Nephron (organoid): ENCODE data around the gene SNAPC3.
A peak's percentile ranks its signal among the peaks of the same experiment; 100 is the strongest.

Source experiments
- H3K27ac Mint-ChIP-seq, 3 experiments: 2 replicates each; pipeline ENCODE4 v1.8.0; 2020; ENCODE audit warnings: mixed read lengths in 3 of 3, mild to moderate bottlenecking in 2 of 3, moderate library complexity in 1 of 3
- H3K27me3 Mint-ChIP-seq: 2 replicates; pipeline ENCODE4 v1.8.0; 2021; ENCODE audit warnings: low read depth, mild to moderate bottlenecking, moderate library complexity, mixed read lengths
- H3K36me3 Mint-ChIP-seq: 2 replicates; pipeline ENCODE4 v1.8.0; 2020; ENCODE audit warnings: low read depth, mixed read lengths
- H3K4me1 Mint-ChIP-seq: 2 replicates; pipeline ENCODE4 v1.8.0; 2020; ENCODE audit warnings: mixed read lengths
- H3K4me3 Mint-ChIP-seq, 3 experiments: 2 replicates each; pipeline ENCODE4 v1.8.0; 2020; ENCODE audit warnings: mild to moderate bottlenecking in 3 of 3, mixed read lengths in 3 of 3, moderate library complexity in 2 of 3
- H3K9me3 Mint-ChIP-seq: 2 replicates; pipeline ENCODE4 v1.8.0; 2020; ENCODE audit warnings: mixed read lengths
- CTCF ChIP-seq, 3 experiments: fragments of 200-600 bp; sonication (generic); IDR thresholded peaks; one replicate each; pipeline ENCODE4 v1.5.0; 2021; ENCODE audit warnings: antibody characterized with exemption in 3 of 3; ENCODE audit not compliant: unreplicated experiment in 3 of 3

SNAPC3 gene

GRCh38 chr9:15491950-15492349, 69.3 kb downstream of the SNAPC3 start:
- Mint-ChIP-seq H3K4me1 (no peaks in the 10 kb centered on the region), H3K27ac (no peak overlapping the region), H3K4me3 (no peak overlapping the region), H3K27me3 (no peaks in the 10 kb centered on the region), H3K9me3 (peaks cover 8% of the 10 kb centered on the region), H3K36me3 (peaks cover 86% of the 10 kb centered on the region)
- TF ChIP-seq CTCF (IDR thresholded peaks at IDR 0.05; ENCODE audit: unreplicated experiment in 3 of 3) = no peak

GRCh38 chr9:15492485-15493150, 69.9 kb downstream of the SNAPC3 start:
- no peak overlapping the region for H3K4me3 Mint-ChIP-seq
- H3K36me3 Mint-ChIP-seq = peaks cover 88% of the 10 kb centered on the region
- no peak overlapping the region for H3K27ac Mint-ChIP-seq
- no peak for TF ChIP-seq CTCF (IDR thresholded peaks at IDR 0.05; ENCODE audit: unreplicated experiment in 3 of 3)
- H3K27me3 Mint-ChIP-seq = no peaks in the 10 kb centered on the region
- H3K9me3 Mint-ChIP-seq = peaks cover 8% of the 10 kb centered on the region
- no peaks in the 10 kb centered on the region for H3K4me1 Mint-ChIP-seq

GRCh38 chr9:15498246-15498995, 75.7 kb downstream of the SNAPC3 start:
- Mint-ChIP-seq H3K4me1 (no peaks in the 10 kb centered on the region), H3K4me3 (no peak overlapping the region), H3K27me3 (no peaks in the 10 kb centered on the region), H3K27ac (no peak overlapping the region), H3K36me3 (peaks cover 82% of the 10 kb centered on the region), H3K9me3 (peaks cover under 1% of the 10 kb centered on the region)
- no peak for TF ChIP-seq CTCF (IDR thresholded peaks at IDR 0.05; ENCODE audit: unreplicated experiment in 3 of 3)

GRCh38 chr9:15499139-15499538, 76.5 kb downstream of the SNAPC3 start:
- no peak for TF ChIP-seq CTCF (IDR thresholded peaks at IDR 0.05; ENCODE audit: unreplicated experiment in 3 of 3)
- H3K4me3 Mint-ChIP-seq = no peak overlapping the region
- H3K27me3 Mint-ChIP-seq = no peaks in the 10 kb centered on the region
- peaks cover 79% of the 10 kb centered on the region for H3K36me3 Mint-ChIP-seq
- no peaks in the 10 kb centered on the region for H3K9me3 Mint-ChIP-seq
- no peaks in the 10 kb centered on the region for H3K4me1 Mint-ChIP-seq
- H3K27ac Mint-ChIP-seq = peak overlapping the region; percentile 24 to 65 (median 37)

- Mint-ChIP-seq H3K9me3 (no peaks in the 10 kb centered on the region), H3K27ac (peak overlapping the region in 1 of 3 experiments; percentile 5), H3K4me1 (no peaks in the 10 kb centered on the region), H3K36me3 (peaks cover 70% of the 10 kb centered on the region), H3K27me3 (no peaks in the 10 kb centered on the region), H3K4me3 (no peak overlapping the region)
- no peak for TF ChIP-seq CTCF (IDR thresholded peaks at IDR 0.05; ENCODE audit: unreplicated experiment in 3 of 3)
Observed at GRCh38 chr9:15501179-15501578, 78.5 kb downstream of the SNAPC3 start.
